ENCODE measurements around the gene CEP112.

Gene CEP112

DNA sequence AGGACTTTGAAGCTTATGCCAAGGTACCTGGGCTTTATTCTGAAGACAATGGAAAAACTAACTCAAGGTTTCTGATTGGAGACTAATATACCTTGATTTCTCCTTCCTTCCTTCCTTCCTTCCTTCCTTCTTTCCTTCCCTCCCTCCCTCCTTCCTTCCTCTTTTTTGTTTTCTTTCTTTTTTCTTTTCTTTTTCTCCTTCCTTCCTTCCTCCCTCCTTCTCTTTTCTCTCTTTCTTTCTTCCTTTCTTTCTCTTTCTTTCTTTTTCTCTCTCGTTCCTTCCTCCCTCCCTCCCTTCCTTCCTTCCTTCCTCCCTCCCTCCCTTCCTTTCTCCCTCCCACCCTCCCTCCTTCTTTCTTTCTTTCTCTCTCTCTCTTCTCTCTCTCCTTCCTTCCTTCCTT, 531.9 kb downstream of the CEP112 start:
- H3K27me3 ChIP-seq = peaks cover 18% of the 10 kb centered on the region
- no peaks in the 10 kb centered on the region for H3K4me1 ChIP-seq
- TF ChIP-seq CTCF (IDR thresholded peaks at IDR 0.05; ENCODE audit: low read depth, low read length) = no peak
- DNase-seq = no peak
- H3K36me3 ChIP-seq = no peaks in the 10 kb centered on the region
- H3K4me3 ChIP-seq (ENCODE audit: low read depth, low read length) = no peak overlapping the region
- no peaks in the 10 kb centered on the region for H3K9me3 ChIP-seq

DNA sequence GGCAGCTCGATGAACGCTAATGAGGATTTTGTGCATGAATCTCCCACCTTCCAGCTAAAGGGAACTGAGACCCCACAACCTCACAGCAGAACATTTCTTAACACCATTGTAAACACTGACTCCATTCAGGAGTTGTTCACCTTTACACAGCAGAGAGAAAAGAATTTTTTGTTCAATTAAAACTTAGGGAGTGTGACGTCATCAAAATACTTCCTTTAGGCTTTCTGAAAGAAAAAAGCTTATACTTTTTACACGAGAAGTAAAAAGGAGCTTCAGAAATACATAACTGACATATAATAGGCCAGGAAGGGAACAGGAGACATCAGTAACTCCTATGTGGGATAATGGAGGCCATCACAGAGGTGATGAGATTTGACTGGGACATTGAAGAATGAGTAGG, 532.4 kb downstream of the CEP112 start:
- no peak for TF ChIP-seq CTCF (IDR thresholded peaks at IDR 0.05; ENCODE audit: low read depth, low read length)
- H3K36me3 ChIP-seq = no peaks in the 10 kb centered on the region

GRCh38 chr17:65657251-65657828, 534.6 kb downstream of the CEP112 start:
- Histone ChIP-seq H3K4me1 (no peaks in the 10 kb centered on the region), H3K9me3 (no peaks in the 10 kb centered on the region)
- DNase-seq = no peak

More for the DNA sequence above, 532.4 kb downstream of the CEP112 start:
- no peak overlapping the region for H3K4me3 ChIP-seq (ENCODE audit: low read depth, low read length)
- no peaks in the 10 kb centered on the region for H3K4me1 ChIP-seq
- peaks cover 20% of the 10 kb centered on the region for H3K27me3 ChIP-seq
- DNase-seq = no peak
- H3K9me3 ChIP-seq = no peaks in the 10 kb centered on the region

DNA sequence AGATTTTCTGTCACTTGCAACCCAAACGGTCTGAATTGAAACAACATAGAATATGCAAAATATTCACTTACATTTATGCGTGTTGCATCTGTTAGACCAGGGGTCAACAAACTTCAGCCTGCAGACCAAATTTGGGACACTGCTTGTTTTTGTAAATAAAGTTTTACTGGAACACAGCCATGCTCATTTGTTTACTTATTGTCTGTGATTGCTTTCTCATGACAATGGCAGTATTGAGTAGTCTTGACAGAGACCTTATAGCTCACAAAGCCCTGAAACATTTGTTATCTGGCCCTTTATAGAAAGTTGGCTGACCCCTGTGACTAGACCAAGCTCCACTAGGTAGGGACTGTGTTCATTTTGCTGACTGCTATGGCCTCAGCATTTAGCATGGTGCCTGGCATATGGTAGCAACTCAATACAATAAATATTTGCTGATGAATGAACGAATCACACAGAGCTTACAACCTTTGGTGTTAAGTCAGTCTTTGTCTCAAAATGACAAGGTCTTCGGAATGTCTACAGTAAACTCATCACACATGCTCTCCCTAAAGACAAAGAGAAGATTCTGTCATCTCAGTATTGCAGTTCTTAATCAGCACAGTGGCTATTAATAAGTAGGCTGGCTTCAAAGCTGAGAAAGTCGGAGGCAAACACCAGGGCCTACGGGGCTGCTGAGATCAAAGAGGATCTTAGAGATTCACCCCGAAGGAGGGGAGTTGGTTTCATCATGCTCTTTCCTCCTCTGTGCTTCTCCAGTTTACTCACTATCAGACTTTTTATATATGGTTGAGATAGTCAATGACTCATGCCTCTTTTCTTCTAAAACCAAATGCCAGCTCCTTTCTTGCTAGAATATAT, 535.3 kb downstream of the CEP112 start:
- Histone ChIP-seq H3K27me3 (peaks cover 20% of the 10 kb centered on the region), H3K9me3 (no peaks in the 10 kb centered on the region), H3K4me1 (no peaks in the 10 kb centered on the region), H3K36me3 (no peaks in the 10 kb centered on the region), H3K4me3 (ENCODE audit: low read depth, low read length) (no peak overlapping the region)
- no peak for DNase-seq
- TF ChIP-seq CTCF (IDR thresholded peaks at IDR 0.05; ENCODE audit: low read depth, low read length) = no peak

More at GRCh38 chr17:65657251-65657828, 534.6 kb downstream of the CEP112 start:
- H3K36me3 ChIP-seq = no peaks in the 10 kb centered on the region
- peaks cover 20% of the 10 kb centered on the region for H3K27me3 ChIP-seq
- no peak for TF ChIP-seq CTCF (IDR thresholded peaks at IDR 0.05; ENCODE audit: low read depth, low read length)
- H3K4me3 ChIP-seq (ENCODE audit: low read depth, low read length) = no peak overlapping the region

GRCh38 chr17:65655706-65656105, 536.2 kb downstream of the CEP112 start:
- Histone ChIP-seq H3K9me3 (no peaks in the 10 kb centered on the region), H3K4me3 (ENCODE audit: low read depth, low read length) (no peak overlapping the region), H3K36me3 (no peaks in the 10 kb centered on the region), H3K27me3 (peaks cover 20% of the 10 kb centered on the region), H3K4me1 (no peaks in the 10 kb centered on the region)
- no peak for TF ChIP-seq CTCF (IDR thresholded peaks at IDR 0.05; ENCODE audit: low read depth, low read length)
- no peak for DNase-seq

DNA sequence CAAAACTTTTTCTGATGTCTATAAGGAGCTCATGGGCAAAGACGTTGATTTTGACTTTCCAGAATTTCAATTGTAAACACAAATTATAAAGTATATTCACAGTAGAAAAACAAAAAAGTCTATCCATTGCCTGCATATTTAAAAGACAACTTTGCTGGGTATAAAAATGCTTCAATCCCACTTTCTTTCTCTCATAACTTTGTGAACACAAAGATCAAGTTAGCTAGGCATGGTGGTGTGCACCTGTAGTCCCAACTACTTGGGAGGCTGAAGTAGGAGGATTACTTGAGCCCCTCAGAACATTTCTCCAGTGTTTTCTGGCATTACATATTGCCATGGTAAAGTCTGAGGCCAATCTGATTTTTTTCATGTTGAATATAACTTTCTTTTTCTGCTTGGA, 547.4 kb downstream of the CEP112 start:
- H3K27me3 ChIP-seq = no peaks in the 10 kb centered on the region
- no peak for DNase-seq
- no peaks in the 10 kb centered on the region; the same call in 1 of the 2 replicates for H3K9me3 ChIP-seq
- no peaks in the 10 kb centered on the region for H3K36me3 ChIP-seq
- no peak overlapping the region for H3K4me3 ChIP-seq (ENCODE audit: low read depth, low read length)
- no peaks in the 10 kb centered on the region for H3K4me1 ChIP-seq
- TF ChIP-seq CTCF (IDR thresholded peaks at IDR 0.05; ENCODE audit: low read depth, low read length) = no peak

All from BE2C (cell line).